ENCODE measurements around the gene NTPCR.

DNA sequence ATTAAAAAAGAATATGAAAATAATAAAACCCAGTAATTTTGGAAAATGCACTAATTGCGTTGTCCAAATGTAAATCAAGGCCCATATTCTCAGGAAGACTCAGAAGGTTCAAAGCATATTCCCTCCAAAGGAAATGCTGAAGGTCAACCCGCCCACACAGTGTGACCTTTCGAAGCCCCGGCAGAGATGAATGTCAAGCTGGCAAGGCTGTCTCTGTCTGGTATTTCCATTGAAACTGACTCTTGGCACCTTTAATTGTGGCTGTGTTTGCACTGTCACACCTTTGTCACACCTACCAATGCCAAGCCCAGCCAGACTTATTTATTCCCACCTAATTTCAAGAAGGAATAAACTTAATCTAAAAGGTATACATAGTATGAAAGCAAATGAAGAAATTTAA, 82.5 kb downstream of the NTPCR start:
- TF ChIP-seq POLR2A (IDR thresholded peaks at IDR 0.05), result no peak
- TF ChIP-seq CTCF (IDR thresholded peaks at IDR 0.05), result no peak
